Stimulated activated CD8-positive, alpha-beta memory T cell treated with anti-CD3 and anti-CD28 coated beads, Interleukin-4, amount 100 ng/mL, for 48 hours (primary cell): ENCODE data around the gene RBM22.

Source experiments
- DNase-seq: peaks from one replicate; pipeline ENCODE4 v3.0.0-alpha.2; 2020

Gene RBM22

GRCh38 chr5:150672237-150672883 lies 28.5 kb downstream of the RBM22 start:
- peak; percentile 47 for DNase-seq

GRCh38 chr5:150671509-150672236 lies 29.2 kb downstream of the RBM22 start:
- DNase-seq: peak; percentile 41

- DNase-seq: no peak
Measured at GRCh38 chr5:150670948-150671310, 29.9 kb downstream of the RBM22 start.

GRCh38 chr5:150670275-150670947 lies 30.5 kb downstream of the RBM22 start:
- DNase-seq: no peak

- DNase-seq: no peak
Measured at GRCh38 chr5:150665044-150665443, 35.8 kb downstream of the RBM22 start.

- DNase-seq: no peak
Measured at GRCh38 chr5:150663936-150664335, 36.9 kb downstream of the RBM22 start.

- no peak for DNase-seq
Measured at GRCh38 chr5:150662731-150663516, 37.9 kb downstream of the RBM22 start.

GRCh38 chr5:150661821-150662596 lies 38.9 kb downstream of the RBM22 start:
- DNase-seq: no peak

- no peak for DNase-seq
Measured at GRCh38 chr5:150661086-150661485, 39.8 kb downstream of the RBM22 start, which contains the start of gene MYOZ3. Gene MYOZ3, plus strand, starts transcription at chr5:150661251. Its CDS starts 1,691 bp downstream, at chr5:150662942.

- DNase-seq: no peak
Measured at GRCh38 chr5:150660108-150660831, 40.6 kb downstream of the RBM22 start.

GRCh38 chr5:150659360-150660107 lies 41.3 kb downstream of the RBM22 start:
- DNase-seq: no peak

GRCh38 chr5:150658699-150659265 lies 42.1 kb downstream of the RBM22 start:
- no peak for DNase-seq

GRCh38 chr5:150658121-150658520 lies 42.7 kb downstream of the RBM22 start:
- DNase-seq: no peak

GRCh38 chr5:150656191-150657132 lies 44.4 kb downstream of the RBM22 start:
- peak; percentile 75 for DNase-seq

GRCh38 chr5:150655221-150655620 lies 45.6 kb downstream of the RBM22 start:
- no peak for DNase-seq

- no peak for DNase-seq
Measured at GRCh38 chr5:150653762-150654556, 46.9 kb downstream of the RBM22 start.

- DNase-seq: no peak
Measured at GRCh38 chr5:150653145-150653761, 47.6 kb downstream of the RBM22 start.
